D341Med (cell line): Measurements from ENCODE around the gene PCDH19.

Experiments
- DNase-seq: peaks from one replicate; pipeline ENCODE4 v3.0.0; 2012; ENCODE audit warnings: low spot score

PCDH19 gene

GRCh38 chrX:100407147-100407783, 2.8 kb downstream of the PCDH19 start:
- no peak for DNase-seq

DNA sequence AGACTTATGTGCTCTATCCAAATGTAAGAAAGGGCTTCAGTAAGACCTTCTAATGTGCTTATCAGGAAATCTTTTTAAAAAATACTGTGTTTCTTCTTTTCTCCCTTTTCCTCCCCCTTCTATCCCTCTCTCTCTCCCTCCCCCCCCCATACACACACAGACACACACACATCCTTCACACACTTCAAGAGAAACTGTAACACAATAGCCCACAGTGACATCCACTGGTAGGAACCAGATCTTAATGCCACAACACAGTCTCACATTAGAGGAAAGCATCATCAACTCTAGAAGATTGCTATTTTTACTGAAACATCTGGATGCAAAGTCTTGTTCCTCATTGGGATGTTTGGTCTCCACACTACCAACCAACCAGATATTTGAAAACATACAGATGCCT, 4.6 kb downstream of the PCDH19 start:
- no peak for DNase-seq

GRCh38 chrX:100404851-100405250, 5.2 kb downstream of the PCDH19 start:
- no peak for DNase-seq

DNA sequence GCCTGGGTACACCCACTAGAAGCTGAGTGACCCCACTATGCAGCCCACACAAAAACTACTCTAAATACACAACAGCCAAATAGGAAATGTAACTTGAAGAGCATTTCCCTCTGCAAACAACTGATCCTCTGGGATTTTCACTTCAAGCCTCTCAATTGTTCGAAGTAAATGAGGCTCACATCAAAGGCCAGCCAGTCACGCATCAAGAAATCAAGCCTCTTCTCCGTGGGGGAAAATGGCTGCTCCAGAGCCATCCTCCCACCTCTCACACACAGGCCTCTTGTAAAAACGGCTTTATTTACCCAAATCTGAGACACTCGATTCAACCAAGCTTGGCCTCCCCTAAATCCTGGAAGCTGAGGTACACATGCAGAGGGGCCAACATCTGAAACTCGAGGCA, 14.3 kb downstream of the PCDH19 start:
- no peak for DNase-seq

DNA sequence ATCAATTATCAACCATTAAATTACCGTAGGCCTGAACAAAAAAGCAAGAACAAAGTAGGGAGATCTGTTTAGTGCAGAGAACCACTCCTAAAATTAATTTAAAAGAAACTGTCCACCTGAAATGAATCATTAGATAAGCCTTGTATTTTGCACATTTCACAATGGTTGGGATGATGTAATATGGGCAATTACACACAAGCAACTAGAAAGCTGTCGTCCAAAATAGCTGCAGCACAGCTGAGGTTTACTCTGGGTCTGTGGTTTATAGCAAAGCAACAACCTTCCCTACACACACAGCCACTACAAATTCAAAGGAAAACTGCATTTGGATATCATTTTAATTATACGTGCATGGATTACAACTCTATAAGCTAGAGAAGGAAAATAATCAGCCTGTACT, 28.5 kb downstream of the PCDH19 start:
- DNase-seq: no peak

DNA sequence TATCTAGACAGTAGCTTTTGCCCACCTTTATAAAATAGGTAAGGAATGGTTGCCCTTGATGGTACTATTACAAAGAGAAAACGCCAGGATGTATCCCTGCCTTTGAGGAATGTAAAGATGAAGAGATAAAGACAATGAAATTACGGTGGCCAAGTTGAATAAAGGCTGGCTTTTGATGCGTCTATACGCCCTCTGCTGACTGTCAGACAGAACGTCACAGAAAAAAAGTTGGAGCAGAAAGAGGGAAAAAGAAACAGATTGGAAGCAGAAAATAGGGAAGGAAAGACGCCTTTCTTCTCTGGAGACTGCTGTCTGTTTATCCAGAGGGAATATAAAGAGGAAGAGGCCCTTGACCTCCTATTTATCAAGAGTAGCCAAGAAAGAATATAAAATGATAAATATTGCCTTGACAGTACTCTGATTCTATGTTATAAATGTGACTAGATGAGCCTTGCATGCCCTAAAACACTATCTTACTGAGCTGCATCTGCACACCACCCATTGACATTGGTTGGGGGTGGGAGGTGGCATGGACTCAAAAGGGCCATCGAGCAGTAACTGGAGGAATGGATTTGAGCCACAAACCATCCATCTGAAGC, 30.6 kb downstream of the PCDH19 start:
- DNase-seq: peak; percentile 30

- DNase-seq: no peak
Observed at GRCh38 chrX:100377826-100378225, 32.2 kb downstream of the PCDH19 start.

DNA sequence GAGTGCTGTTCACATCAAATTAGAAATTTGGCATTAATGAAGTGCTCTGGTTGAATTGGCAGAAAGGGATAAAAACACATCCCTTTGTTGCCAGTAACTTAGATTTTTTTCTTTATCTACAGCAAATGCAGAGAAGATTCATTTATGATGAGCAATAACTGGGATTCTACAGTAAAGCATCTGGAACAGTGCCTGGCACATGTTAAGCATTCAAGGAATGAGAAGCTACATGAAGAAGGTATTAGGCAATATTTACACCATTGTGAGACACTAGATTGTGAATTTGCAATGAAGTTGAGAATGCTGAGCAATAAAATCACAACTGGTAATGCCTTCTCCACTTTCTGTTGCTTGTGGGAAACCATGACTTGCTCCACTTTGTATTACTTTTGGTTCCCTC, 33.5 kb downstream of the PCDH19 start:
- DNase-seq: no peak

- DNase-seq: no peak
Observed at GRCh38 chrX:100373673-100374072, 36.4 kb downstream of the PCDH19 start.

- DNase-seq: peak; percentile 17
Observed at GRCh38 chrX:100368167-100368566, 41.9 kb downstream of the PCDH19 start.

GRCh38 chrX:100363896-100364295, 46.2 kb downstream of the PCDH19 start:
- DNase-seq: no peak

GRCh38 chrX:100358766-100359165, 51.3 kb downstream of the PCDH19 start:
- no peak for DNase-seq

GRCh38 chrX:100356351-100356896, 53.6 kb downstream of the PCDH19 start:
- no peak for DNase-seq

DNA sequence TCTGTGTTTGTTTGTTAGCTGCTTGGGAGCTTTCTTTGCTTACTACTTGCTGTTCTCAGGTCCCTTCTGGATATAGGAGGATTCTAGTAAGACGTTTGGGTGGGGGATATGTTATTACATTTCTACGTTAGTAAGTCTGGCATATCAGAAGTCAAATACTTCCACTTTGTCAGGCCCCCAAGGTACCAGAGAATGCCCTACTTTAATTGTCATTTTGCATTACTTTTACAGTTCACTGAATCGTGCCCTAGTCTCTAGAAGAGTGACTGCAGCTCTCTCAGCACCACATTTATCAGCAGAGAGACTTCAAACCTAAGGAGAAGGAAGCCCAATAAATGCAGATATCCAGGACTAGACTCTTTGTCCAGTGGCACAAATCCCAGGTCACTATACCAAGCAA, 54.4 kb downstream of the PCDH19 start:
- no peak for DNase-seq

- no peak for DNase-seq
Observed at GRCh38 chrX:100353326-100353725, 56.7 kb downstream of the PCDH19 start.

- no peak for DNase-seq
Observed at GRCh38 chrX:100350704-100351489, 59.2 kb downstream of the PCDH19 start.

DNA sequence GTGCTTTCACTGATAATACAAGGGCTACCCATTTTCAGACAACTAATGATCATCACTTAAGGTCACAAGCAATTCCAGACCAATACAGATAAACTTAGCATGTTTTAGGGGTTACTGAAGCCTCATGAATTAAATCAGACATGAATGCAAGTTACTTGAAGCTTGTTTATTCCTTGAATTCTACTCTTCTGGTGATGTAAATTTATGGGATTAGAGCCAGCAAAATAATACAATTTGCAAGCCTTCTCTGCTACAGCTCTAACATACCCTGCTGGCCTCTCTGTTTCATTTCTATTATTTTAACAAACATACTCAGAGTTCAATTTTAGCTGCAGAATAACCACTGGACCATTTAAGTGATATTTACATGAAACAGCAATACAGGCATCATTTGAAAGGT, 60.7 kb downstream of the PCDH19 start:
- no peak for DNase-seq

DNA sequence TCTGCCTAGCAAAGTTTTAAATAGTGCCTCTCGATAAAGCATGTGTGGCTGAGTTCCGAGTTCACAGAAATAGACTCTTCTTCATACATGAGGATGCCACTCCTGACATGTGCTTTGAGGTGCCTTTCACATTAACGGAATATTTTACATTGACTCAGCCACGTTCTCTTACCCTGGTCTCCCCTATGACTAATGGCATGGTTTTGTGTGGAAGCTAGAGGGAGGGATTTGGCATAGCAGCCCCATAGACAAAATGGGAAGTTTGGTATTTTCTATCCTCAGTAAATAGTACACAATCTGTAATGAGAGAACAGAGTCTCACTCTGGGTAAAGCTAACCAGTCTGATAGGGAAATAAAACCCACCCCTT, 68.9 kb downstream of the PCDH19 start:
- DNase-seq: no peak

GRCh38 chrX:100340491-100341141, 69.5 kb downstream of the PCDH19 start:
- DNase-seq: no peak

DNA sequence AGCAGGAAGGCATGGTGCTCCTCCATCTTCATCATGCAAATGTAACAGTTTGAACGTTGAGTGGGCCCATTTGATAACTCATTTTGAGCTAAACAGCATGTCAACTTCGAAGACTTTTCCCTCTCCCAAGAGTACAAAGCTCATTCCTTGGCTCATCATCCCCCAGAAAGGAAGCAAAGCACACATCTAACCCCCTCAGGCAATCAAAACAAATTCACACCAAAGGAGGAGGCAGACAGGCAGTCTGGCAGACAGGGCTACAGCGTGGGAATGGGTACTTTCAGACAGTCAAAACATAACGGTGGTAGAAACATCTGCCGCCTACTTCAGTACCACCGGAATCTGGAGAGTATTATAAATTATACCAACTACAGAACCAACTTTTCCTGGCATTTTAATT, 81.7 kb downstream of the PCDH19 start:
- no peak for DNase-seq

- DNase-seq: no peak
Observed at GRCh38 chrX:100319716-100320115, 90.4 kb downstream of the PCDH19 start.

DNA sequence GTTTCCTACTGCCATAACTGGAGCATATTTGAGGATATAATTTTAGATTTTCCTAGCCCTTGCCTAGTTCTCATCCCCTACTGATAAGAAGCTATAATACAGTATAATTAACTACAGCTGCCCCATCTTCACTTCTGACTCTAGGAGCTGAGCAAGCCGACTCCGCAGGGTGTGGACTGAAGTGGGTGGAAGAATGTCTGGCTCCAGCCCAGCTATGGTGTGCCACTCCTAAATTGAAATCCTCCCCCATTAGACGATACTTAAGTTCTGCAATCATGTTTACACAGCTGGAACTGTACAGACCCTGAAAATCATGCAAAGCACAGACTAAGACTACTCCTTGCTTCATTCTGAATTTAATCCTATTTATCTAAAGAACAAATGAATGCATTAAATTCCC, 93.1 kb downstream of the PCDH19 start:
- DNase-seq: no peak

DNA sequence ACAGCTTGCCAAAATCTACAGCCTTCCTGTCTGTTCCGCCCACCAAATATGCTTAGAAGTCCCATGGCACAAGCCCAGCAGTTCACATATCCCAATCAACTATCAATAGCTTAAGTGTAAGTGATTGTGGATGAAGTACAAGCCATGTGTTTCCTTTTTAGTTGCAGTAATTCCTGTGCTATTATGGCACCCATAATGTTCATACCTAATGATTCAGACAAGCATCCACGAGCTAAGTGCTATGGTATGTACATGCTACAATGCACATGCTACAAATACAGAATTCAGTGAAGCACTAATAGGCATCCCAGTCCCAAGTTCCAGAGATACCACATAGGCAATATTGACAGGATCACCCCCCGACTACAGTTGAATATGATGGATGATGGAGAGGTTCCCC, 94.5 kb downstream of the PCDH19 start:
- DNase-seq: no peak
